Upper lobe of right lung (tissue), 1 donor: ENCODE measurements around the gene NAPA. TPM values are rescaled to one million over a fixed set of nuclear protein-coding genes. Genes with fewer than 3 reads are reported as not detected.

Source experiments
- ATAC-seq: fragments of 200-7000 bp; cut with Tn5 transposase; one replicate; pipeline ENCODE4 v1.9.1; 2020; ENCODE audit warnings: mild to moderate bottlenecking, moderate library complexity
- DNase-seq: peaks from one replicate; pipeline ENCODE4 v3.0.0-alpha.2; 2020
- H3K27ac ChIP-seq: fragments of 200-600 bp; one replicate; pipeline ENCODE4 v1.8.0; 2022
- H3K27me3 ChIP-seq: fragments of 200-600 bp; one replicate; pipeline ENCODE4 v1.8.0; 2022; ENCODE audit warnings: mild to moderate bottlenecking
- H3K36me3 ChIP-seq: fragments of 200-600 bp; one replicate; pipeline ENCODE4 v1.8.0; 2022
- H3K4me1 ChIP-seq: fragments of 200-600 bp; one replicate; pipeline ENCODE4 v1.8.0; 2022
- H3K4me3 ChIP-seq: fragments of 200-600 bp; one replicate; pipeline ENCODE4 v1.8.0; 2022; ENCODE audit warnings: mild to moderate bottlenecking
- H3K9me3 ChIP-seq: fragments of 200-600 bp; one replicate; pipeline ENCODE4 v1.8.0; 2022
- CTCF ChIP-seq: fragments of 200-600 bp; IDR thresholded peaks from one replicate; pipeline ENCODE4 v1.8.0; 2022; ENCODE audit warnings: antibody characterized with exemption
- intact Hi-C: fragments of 100-400 bp; cut with DNase I; formaldehyde crosslinking; loops from one replicate; pipeline ENCODE4 v1.11.0; 2022
- total RNA-seq: library from RNA; stranded (reverse); fragmentation: NEBNext Ultra II Directional; extraction: Animal tissue kit (Norgen Biotek cat#: 25700); gene quantifications from one replicate; pipeline ENCODE4 v1.2.1, GENCODE V29; 2021
- donor health status: DM: no; HTN: yes; CAD: no; lungs with severe emphysema.

NAPA gene
- total RNA-seq, 1 donor from 2014 or later: 134 TPM

GRCh38 chr19:47499863-47500830 lies 14.7 kb downstream of the NAPA start:
- no peak for ATAC-seq

GRCh38 chr19:47499371-47499770 lies 15.5 kb downstream of the NAPA start:
- DNase-seq: no peak
- Histone ChIP-seq H3K4me1 (no peaks in the 10 kb centered on the region), H3K9me3 (no peaks in the 10 kb centered on the region), H3K27me3 (no peaks in the 10 kb centered on the region), H3K27ac (no peak overlapping the region), H3K36me3 (peaks cover 73% of the 10 kb centered on the region), H3K4me3 (no peak overlapping the region)
- intact Hi-C loops: no loop called here
- TF ChIP-seq CTCF: no peak
- no peak for ATAC-seq

More at GRCh38 chr19:47499863-47500830, 14.7 kb downstream of the NAPA start:
- peaks cover 74% of the 10 kb centered on the region for H3K36me3 ChIP-seq
- DNase-seq: no peak
- no peak for TF ChIP-seq CTCF
- intact Hi-C loops: no loop called here
- no peaks in the 10 kb centered on the region for H3K27me3 ChIP-seq
- no peaks in the 10 kb centered on the region for H3K9me3 ChIP-seq
- H3K27ac ChIP-seq: no peak overlapping the region
- no peak overlapping the region for H3K4me3 ChIP-seq
- no peaks in the 10 kb centered on the region for H3K4me1 ChIP-seq

GRCh38 chr19:47498561-47498960 lies 16.3 kb downstream of the NAPA start:
- Histone ChIP-seq H3K36me3 (peaks cover 70% of the 10 kb centered on the region), H3K4me3 (no peak overlapping the region), H3K27me3 (no peaks in the 10 kb centered on the region), H3K4me1 (no peaks in the 10 kb centered on the region), H3K9me3 (no peaks in the 10 kb centered on the region), H3K27ac (no peak overlapping the region)
- ATAC-seq (no peak), DNase-seq (no peak)
- no peak for TF ChIP-seq CTCF
- intact Hi-C loops: no loop called here

- H3K9me3 ChIP-seq: no peaks in the 10 kb centered on the region
- no peak overlapping the region for H3K27ac ChIP-seq
- DNase-seq (no peak), ATAC-seq (no peak)
- H3K36me3 ChIP-seq: peaks cover 70% of the 10 kb centered on the region
- H3K27me3 ChIP-seq: no peaks in the 10 kb centered on the region
- intact Hi-C loops: no loop called here
- no peaks in the 10 kb centered on the region for H3K4me1 ChIP-seq
- no peak for TF ChIP-seq CTCF
- H3K4me3 ChIP-seq: no peak overlapping the region
Measured at GRCh38 chr19:47497821-47498520, 16.9 kb downstream of the NAPA start.

- TF ChIP-seq CTCF: no peak
- Histone ChIP-seq H3K4me3 (no peak overlapping the region), H3K27me3 (no peaks in the 10 kb centered on the region), H3K4me1 (no peaks in the 10 kb centered on the region), H3K36me3 (peaks cover 70% of the 10 kb centered on the region), H3K27ac (no peak overlapping the region), H3K9me3 (no peaks in the 10 kb centered on the region)
- intact Hi-C loops: no loop called here
- DNase-seq (no peak), ATAC-seq (no peak)
Measured at GRCh38 chr19:47497050-47497766, 17.7 kb downstream of the NAPA start.
